ENCODE data around the gene LRRC17. TPM values are rescaled to one million over a fixed set of nuclear protein-coding genes. Genes with fewer than 3 reads are reported as not detected.

The LRRC17 gene
- total and polyA plus RNA-seq, 9 of the 15 experiments (the other 6 are each of a cell fraction or from before 2014, with no cell fraction given) = 0.03 to 0.18 (median 0.12) TPM; not detected in 5

GRCh38 chr7:102992938-102993717, 80.3 kb downstream of the LRRC17 start (continued):
- TF ChIP-seq NKRF (IDR thresholded peaks at IDR 0.05; ENCODE audit: borderline replicate concordance) (no peak), KHSRP (IDR thresholded peaks at IDR 0.05) (peak; percentile 68; the same call in 1 of the 2 replicates), ARNT (IDR thresholded peaks at IDR 0.05) (peak; percentile 84 to 92; a peak in 3 of 4 replicates), THRA (IDR thresholded peaks at IDR 0.05) (no peak), GTF2E2 (tag; IDR thresholded peaks at IDR 0.05) (peak; percentile 40; the same call in 1 of the 2 replicates), CHCHD3 (CRISPR knock-in tag; IDR thresholded peaks at IDR 0.05) (0 out of 2 replicates have a peak, but pooled peaks have one; percentile 45), TCF7L2 (IDR thresholded peaks at IDR 0.05; ENCODE audit: low read depth, low read length) (no peak), KLF1 (tag; IDR thresholded peaks at IDR 0.05) (no peak), NR2F6 (CRISPR knock-in tag; IDR thresholded peaks at IDR 0.05) (peak; percentile 86; the same call in 1 of the 2 replicates), CREB1 (IDR thresholded peaks at IDR 0.05) (no peak; the same call in none of the 2 replicates), CREB1 (CRISPR knock-in tag; IDR thresholded peaks at IDR 0.05) (no peak), PHF8 (IDR thresholded peaks at IDR 0.05; ENCODE audit: borderline replicate concordance, low read length) (no peak), PYGO2 (tag; IDR thresholded peaks at IDR 0.05) (peak; percentile 76), GATAD2A (IDR thresholded peaks at IDR 0.05) (0 out of 2 replicates have a peak, but pooled peaks have one; percentile 58), ZNF41 (CRISPR knock-in tag; conservative IDR thresholded peaks at IDR 0.05) (no peak; the same call in 1 of the 2 replicates), MCM7 (IDR thresholded peaks at IDR 0.05) (no peak), RB1 (IDR thresholded peaks at IDR 0.05; ENCODE audit: low read depth) (no peak), LEF1 (IDR thresholded peaks at IDR 0.05) (peak; percentile 93), HDAC6 (IDR thresholded peaks at IDR 0.05; ENCODE audit: low read depth, low read length) (no peak)
- TF ChIP-seq, protein P1, sequence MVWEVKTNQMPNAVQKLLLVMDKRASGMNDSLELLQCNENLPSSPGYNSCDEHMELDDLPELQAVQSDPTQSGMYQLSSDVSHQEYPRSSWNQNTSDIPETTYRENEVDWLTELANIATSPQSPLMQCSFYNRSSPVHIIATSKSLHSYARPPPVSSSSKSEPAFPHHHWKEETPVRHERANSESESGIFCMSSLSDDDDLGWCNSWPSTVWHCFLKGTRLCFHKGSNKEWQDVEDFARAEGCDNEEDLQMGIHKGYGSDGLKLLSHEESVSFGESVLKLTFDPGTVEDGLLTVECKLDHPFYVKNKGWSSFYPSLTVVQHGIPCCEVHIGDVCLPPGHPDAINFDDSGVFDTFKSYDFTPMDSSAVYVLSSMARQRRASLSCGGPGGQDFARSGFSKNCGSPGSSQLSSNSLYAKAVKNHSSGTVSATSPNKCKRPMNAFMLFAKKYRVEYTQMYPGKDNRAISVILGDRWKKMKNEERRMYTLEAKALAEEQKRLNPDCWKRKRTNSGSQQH (CRISPR knock-in tag; IDR thresholded peaks at IDR 0.05) = 0 out of 2 replicates have a peak, but pooled peaks have one; percentile 37
- TF ChIP-seq, protein P2, sequence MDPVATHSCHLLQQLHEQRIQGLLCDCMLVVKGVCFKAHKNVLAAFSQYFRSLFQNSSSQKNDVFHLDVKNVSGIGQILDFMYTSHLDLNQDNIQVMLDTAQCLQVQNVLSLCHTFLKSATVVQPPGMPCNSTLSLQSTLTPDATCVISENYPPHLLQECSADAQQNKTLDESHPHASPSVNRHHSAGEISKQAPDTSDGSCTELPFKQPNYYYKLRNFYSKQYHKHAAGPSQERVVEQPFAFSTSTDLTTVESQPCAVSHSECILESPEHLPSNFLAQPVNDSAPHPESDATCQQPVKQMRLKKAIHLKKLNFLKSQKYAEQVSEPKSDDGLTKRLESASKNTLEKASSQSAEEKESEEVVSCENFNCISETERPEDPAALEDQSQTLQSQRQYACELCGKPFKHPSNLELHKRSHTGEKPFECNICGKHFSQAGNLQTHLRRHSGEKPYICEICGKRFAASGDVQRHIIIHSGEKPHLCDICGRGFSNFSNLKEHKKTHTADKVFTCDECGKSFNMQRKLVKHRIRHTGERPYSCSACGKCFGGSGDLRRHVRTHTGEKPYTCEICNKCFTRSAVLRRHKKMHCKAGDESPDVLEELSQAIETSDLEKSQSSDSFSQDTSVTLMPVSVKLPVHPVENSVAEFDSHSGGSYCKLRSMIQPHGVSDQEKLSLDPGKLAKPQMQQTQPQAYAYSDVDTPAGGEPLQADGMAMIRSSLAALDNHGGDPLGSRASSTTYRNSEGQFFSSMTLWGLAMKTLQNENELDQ (CRISPR knock-in tag; IDR thresholded peaks at IDR 0.05; ENCODE audit: borderline replicate concordance) = no peak
